LoVo (cell line): ENCODE results near the gene LCE5A.
"Not testable (repeated sequence)": the region's sequence is repeated elsewhere in the genome, so short reads cannot be mapped to it uniquely, and the experiment has no call there.

Source experiments
- DNase-seq: peaks from one replicate; pipeline ENCODE4 v3.0.0-alpha.2; 2016; ENCODE audit warnings: low spot score

The LCE5A gene, protein sequence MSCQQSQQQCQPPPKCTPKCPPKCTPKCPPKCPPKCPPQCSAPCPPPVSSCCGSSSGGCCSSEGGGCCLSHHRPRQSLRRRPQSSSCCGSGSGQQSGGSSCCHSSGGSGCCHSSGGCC

DNA sequence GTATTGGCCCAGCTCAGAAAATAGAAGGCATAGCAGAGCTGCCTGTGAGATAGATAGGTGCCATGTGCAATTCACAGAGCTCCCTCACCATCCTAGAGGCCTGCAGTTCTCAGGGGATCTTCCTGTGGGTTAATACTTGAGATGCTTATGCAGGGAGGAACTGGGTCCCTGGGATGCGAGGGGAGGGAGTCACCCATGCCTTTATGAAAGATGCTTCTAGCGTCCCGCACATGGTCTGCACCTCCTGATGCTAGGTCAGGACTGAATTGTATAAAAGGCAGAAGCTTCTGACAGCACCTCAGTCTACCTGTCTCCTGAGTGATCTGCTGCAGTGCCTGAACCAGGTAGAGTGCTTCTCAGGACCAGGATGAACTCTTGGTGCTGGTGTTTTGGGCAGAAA is at the start of gene LCE5A:
TSS of gene LCE5A (plus strand) at position 301 of the 400 bp plus-strand sequence. CDS start 732 bp downstream, outside the sequence.
- DNase-seq: no peak

DNA sequence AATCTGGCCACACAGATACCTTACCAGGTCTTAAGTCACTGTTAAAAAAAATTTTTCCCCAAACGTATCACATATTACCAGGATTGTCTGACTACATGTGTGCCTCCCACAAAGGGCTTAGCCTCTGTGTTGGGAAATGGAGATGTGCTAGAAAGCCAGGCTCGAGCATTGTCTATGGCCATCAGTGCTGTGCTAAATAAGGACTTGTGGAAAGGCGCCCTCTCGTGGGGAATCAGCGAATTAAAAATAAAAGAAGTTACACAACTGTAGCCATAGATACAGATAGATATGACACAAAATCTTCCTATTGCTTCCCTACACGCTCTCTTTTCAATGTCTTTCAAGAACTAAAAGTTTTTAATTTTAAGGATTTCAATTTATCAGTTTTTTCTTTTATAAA is 49.1 kb upstream of the LCE5A start:
- DNase-seq: peak; percentile 68

DNA sequence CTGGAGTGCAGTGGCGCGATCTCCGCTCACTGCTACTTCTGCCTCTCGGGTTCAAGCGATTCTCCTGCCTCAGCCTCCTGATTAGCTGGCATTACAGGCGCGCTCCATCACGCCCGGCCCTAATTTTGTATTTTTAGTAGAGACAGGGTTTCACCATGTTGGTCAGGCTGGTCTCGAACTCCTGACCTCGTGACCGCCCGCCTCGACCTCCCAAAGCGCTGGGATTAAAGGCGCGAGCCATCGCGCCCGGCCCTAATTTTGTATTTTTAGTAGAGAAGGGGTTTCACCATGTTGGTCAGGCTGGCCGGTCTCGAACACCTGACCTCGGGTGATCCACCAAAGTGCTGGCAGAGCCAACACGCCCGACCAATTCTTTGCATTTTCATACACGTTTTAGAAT is 48.0 kb upstream of the LCE5A start:
- DNase-seq: no peak

DNA sequence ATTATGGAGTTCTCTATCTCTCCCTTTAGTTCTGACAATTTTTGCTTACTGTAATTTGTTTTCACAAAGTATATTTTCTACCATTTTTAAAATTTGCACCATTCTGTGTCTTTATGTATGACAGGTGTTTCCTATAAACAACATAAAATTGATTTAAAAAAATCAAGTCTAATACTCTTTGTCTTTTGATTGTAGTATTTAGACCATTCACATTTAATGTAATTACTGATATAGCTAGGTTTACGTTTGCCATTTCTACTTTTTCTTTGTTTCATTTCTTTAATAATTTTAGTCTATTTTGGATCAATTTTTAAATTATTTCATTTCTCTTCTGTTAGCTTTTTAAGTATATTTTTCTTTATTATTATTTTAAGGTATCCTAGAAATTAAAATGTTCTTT is 44.4 kb upstream of the LCE5A start:
- DNase-seq: no peak

DNA sequence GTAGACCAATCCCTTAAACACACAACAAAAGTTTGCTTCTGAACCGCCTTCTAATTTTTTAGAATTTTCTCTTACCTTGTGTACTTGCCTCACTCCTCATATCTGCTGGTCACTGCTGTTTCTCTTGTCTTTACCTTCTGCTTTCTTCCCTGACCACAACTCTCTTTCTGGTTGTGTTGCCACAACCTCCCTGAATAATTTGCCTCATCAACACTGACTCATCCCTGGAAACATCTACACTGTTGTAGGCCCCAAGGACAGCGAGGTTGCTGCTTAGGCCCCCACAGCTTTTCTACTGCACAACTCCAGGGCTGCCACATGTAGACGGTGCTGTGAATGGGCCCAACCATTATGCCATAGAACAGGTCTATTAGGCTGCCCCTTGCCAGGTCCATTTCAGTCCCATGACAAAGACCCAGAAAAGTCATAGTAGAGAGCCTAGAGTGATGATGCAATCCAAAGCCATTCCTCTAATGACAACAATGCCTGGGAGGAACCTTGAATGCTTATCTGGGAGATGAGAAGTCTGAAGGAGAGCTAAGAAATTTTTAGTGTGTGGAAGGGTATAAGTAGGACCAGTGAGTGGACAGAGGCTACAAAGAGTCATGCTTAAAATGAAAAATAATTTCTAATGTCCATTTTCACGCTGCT is 36.6 kb upstream of the LCE5A start:
- DNase-seq: no peak

DNA sequence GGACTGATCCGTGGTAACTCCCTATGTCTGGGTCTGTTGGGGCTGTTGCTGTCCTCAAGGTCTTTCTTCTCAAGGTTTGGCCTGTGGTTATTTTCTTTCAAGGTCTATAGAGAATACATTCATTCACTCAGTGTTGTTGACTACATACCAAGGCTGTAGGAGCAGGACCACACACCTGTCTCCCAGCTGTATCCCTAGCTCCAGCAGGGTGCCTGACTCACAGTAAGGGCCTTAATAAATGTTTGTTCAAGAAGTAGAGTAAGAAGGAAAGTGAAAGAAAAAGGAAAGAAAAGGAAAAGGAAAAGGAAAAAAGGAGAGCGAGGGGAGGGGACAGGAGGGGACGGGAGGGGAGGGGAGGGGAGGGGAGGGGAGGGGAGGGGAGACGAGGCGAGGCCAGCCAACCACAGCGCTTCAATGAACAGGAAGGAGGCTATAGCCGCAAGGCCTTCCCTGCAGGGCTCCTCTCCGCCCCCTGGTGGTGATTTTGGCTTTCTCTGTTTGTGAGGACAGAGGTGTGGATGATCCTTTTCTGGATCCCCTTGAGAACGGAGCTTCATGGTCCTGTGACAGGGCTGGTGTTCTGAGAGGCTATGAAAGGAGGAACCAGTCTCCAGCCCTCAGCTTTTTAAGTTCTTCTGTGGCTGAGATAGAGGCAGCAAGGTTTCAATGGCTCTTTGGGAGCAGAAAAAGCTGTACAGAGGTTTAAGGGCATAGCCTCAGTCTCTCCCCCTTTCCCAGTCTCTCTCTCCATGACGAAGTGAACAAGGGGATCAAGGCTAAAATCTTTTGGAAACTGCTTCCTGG is 30.6 kb upstream of the LCE5A start:
- peak; percentile 12 for DNase-seq

DNA sequence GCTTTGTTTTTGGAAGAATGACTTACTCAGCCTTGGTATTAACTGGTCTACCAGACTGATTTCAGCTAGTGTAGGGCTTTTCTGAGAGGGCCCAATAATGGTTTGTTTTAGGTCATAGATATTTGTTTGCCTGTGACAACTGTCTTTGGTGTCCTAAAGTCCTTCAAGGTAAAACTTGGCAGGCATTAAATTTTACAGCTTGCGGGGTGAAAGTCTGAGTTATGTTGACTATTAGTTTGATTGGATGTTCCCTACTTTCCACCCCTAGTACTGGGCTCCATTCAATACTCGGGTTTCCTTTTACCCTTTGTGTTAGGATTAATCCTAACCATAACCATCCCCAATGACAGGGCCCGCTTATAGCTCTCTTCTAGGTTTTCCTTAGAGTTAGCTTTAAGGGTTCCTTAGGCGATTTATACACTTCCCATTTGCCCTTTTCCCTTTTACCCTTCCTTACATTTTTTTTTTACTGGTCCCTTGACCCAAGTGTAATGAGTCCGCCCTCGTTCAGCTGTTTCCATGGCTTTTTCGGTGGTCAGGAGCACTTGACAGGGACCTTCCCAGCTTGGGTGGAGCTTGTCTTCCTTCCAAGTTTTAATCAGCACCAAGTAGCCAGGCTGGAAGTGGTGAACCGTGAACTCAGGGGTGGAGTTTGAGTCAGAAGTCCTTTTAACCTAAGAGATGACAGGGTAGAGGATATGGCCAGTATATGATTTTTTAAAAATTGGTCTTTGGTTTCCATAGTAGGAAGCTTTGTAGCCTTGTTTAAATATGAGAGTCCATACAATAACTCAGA is 28.5 kb upstream of the LCE5A start:
- no peak for DNase-seq

DNA sequence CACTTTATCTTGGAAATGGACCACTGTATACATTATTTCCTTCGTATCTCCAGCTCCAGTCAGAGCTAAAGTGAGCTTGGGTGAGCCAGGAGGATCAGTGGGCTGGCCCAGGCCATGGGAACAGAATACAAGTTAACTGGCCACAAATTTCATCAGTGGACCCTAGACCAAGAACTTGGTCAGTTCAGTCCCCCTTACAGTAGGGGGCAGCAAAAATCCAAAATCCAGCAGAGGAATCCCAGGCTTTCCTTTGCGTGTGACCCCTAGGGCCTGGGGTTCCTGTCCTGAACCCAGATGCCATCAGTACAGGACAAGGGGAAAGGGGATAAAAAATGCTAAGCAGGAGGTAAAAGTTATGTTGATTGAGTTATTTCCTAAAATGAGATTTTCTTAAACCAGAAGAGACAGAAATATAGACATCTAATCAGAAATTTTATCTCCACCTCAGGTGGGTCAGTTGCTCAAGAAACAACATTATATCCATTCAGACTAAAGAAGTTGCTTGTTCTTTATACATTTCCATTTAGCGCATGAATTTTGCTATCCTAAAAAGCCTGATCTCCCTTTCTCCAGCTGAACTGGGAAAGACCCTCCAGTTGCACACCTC is 24.1 kb upstream of the LCE5A start:
- no peak for DNase-seq

DNA sequence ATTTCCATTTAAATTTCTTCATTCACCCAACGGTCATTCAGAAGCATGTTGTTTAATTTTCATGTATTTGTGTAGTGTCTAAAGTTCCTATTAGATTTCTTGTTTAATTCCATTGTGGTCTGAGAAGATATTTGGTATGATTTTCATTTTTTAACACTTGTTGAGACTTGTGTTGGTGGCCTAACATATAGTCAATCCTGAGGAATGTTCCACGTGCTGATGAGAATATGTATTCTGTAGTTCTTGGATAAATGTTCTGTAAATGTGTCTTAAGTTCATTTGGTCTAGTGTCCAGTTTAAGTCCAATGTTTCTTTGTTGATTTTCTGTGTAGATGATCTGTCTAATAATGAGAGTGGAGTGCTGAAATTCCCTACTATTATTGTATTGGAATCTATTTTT is 22.7 kb upstream of the LCE5A start:
- DNase-seq: no peak

DNA sequence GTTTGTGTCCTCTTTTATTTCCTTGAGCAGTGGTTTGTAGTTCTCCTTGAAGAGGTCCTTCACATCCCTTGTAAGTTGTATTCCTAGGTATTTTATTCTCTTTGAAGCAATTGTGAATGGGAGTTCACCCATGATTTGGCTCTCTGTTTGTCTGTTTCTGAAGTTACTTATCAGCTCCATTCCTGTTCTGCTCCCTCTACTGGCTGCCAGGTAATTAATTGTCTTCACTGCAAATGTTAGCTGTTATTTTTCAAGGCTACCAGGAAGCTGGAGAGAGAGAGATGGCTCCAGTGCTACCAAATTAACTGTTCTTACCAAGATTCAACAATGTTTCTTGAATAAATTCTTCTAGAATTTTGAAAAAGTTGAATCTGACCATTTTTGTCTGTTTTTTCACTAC is 19.1 kb upstream of the LCE5A start:
- DNase-seq: not testable (repeated sequence)

DNA sequence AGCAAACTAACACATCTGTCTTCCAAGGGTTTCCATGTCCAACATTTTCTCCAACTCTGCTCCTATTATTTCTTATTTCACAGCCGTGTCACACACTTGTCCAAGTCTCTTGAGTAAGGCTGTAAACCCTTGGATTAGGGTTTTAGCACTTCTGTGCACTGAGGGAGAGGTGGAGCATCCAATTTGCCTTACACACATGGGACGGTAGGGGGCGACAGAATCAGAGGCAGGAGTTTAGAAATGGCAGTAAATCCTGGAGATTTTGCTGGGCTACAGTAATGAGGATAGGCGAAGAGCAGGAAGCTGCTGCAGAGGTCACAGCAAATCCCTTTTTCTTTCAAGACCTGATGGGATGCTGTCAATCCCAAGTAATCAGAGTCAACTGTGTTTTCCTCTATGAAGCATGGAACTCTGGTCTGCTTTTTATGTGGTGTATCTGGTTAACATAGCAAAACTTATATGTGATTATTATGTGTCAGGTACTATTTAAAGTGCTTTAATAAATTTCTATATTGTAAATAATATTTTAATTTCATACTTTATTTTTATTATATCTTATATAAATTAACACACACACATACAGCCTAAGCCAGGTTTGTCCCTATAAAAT is 15.4 kb upstream of the LCE5A start:
- DNase-seq: peak; percentile 14

DNA sequence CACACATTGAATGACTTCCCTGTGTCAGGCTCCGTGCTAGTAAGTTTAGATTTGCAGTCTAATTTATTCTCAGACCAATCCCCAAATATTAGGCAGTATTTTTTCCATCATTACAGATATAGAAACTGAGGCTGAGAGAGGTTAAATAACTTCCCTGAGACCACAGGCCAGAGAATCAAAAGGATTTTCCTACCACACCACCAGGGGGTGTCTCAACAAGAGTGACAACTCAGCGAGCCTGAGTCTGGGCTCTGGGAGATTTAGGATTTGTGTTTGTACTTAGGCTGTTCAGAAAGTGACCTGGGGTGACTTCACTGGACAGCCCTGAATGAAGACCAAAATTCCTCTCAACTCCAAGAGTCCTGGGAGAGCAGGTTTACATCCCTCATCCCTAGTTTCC is 13.3 kb upstream of the LCE5A start:
- DNase-seq: no peak

DNA sequence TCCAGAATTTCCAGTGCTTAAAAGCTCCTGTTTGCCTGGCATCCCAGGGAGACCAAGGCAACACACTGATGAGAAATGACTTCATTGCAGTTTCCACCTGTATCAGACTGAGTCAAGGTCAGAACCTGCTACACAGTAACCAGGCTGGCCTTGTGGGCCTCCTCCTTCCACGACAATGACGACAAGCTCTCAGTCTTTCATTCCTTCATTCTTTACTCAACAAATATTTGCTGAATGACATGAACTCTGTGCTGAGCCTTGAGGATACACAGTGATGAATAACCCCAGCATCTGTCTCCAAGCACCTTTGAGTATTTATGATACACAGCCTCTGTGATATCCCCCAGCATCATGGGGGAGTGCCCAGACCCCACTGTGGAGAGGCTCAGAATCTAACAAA is 8.9 kb upstream of the LCE5A start:
- DNase-seq: no peak

DNA sequence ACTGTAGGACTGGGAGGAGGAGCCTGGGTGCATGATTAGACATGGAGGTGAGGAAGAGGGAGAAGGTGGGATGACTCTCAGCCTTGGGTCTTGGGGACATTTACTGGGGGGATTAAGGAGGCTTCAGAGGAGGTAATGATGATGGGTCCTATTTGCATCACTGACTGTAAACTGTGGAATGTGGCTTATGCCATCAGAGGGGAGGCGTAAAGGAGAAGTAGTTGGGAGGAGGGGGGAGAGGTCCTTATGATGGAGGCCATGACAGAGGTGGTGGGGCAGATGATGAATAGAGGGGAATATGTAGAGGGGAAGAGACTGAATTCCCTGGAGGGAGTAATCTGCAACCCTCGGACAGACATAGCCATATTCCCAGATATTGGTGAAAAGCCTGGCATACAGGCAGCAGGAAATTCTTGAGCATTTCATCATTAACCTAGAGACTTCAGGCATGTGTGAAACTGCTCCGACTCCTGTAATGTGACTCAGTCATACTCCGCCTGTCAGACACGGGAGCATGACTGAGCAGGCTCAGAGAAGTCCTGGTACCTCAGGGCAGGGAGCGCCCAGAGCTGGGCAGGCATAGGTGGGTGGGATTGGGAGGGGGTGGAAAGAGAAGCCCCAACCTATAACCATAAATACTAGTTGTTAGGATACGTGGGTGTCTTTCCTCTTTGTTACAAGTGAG is 8.0 kb upstream of the LCE5A start:
- no peak for DNase-seq

DNA sequence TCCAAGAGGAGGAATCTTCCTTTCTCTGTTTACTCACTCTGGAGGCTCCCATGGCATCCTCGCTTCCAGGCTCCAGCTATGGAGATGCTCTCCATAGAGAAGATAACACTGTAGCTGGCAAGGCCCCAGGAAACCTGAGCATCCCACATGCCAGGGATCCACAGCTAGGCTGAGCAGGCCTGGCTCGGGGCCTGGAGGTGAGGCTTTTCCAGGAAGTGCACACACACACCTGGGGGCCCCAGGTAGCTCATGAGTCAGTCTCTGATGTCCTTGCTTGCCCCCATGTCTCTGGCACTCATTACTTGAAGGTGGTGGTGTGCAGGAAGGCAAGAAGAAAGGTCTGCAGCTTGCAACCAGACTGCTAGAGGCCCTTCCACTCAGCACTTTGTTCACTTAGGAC is 5.5 kb upstream of the LCE5A start:
- no peak for DNase-seq

DNA sequence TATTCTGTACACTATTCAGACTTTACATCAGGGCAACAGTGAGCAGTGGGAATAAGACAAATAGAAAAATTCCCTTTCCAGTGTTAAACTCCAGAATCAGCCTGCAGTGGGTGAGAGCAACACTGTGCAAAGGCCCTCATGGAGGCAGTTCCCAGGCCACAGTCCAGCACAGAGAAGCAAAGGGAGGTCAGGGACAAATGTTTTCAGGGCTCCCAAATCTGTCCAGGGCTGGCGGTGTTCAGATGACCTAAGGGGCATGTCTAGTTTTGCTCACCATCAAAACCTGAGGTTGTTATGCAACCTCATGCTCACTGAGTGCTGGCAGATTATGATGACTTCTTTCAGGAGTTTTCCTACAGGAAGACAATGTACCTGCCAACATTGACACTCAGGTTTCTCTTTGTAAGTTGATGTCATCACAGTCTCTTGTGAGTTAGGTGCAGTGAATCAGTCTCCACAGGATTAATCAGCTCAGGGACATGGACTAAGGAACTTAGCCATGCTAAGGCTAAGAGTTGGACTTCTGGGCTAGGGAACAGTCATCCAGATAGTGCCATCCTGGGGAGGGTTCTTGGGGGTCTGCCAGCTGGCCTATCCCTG is 3.6 kb upstream of the LCE5A start:
- DNase-seq: no peak

DNA sequence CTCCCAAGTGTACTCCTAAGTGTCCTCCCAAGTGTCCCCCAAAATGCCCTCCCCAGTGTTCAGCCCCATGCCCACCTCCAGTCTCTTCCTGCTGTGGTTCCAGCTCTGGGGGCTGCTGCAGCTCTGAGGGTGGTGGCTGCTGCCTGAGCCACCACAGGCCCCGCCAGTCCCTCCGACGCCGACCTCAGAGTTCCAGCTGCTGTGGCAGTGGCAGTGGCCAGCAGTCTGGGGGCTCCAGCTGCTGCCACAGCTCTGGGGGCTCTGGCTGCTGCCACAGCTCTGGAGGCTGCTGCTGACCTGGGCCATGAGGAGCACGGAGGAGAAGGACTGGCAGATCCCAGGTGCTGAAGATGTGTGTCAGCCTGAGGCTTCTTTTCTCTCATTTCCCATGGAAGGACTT is 993 bp downstream of the LCE5A start:
- DNase-seq: no peak

DNA sequence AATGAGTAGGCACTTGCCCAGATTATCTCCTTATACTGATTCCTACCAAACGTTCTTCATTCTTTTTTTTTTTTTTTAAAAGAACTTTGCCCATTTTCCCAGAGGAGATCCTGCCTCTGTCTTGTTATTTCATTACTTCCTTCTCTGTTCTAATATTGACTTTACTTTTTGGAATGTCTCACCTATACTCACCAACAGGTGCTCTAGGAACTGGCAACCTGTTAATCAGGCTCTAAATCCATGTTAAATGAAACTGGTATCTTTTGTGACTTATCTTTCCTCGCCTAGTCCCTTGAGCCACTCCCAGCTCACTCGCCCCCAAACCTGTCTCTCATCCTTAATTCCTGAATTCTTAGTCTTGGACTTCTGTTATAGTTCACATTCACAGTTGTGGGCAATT is 2.5 kb downstream of the LCE5A start:
- DNase-seq: no peak

DNA sequence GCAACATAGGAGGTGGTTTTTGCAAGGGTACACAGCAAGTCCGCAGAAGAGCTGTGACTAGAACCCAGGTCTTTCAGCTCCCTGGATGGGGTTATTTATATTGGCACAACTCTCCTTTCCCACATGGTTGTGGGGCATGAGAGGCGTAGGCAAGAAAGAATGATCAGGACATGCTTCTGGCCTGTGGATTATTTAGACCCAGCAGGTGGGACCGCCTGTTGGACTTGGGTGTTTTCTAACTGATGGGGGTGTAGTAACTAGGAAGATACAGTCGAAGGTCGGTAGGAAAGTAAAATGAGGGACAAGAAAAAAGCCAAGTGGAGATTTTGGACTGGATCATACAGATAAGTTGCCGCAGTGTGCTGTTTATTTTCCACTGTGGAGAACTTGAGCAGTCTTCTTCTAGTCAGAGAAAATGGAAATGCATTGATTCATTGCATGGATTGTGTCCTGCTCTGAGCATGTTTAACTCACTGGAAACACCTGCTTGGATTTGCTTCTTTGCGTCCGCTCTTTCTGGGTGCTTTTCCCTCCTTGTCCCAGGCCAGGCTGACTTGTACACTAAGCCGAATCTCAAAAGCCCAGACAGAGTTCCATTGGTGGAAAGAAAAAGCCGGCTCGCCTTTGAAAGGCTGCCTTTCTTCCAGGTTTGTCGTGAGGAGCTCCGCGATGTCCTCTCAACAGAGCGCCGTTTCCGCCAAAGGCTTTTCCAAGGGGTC is 4.3 kb downstream of the LCE5A start:
- DNase-seq: no peak

DNA sequence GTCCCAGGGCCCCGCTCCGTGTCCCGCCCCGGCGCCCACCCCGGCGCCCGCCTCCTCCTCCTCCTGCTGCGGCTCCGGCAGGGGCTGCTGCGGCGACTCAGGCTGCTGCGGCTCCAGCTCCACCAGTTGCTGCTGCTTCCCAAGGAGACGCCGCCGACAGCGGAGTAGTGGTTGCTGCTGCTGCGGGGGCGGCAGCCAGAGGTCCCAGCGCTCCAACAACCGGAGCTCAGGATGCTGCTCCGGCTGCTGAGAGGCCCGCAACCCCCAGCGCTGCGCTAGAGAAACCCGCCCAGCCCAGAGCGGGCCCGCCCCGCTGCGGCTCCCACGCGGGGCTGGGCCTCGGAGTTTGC is 4.8 kb downstream of the LCE5A start:
- DNase-seq: no peak
